HEK293 (cell line): Measurements from ENCODE around the gene ASXL3.

Source experiments
- CTCF ChIA-PET: fragments of 350-600 bp; formaldehyde crosslinking; extraction: SDS; loops from one replicate; lab custom pipeline; 2021; ENCODE audit warnings: antibody characterized with exemption; lab: Yijun Ruan, JAX
- POLR2A ChIA-PET: fragments of 300-600 bp; formaldehyde crosslinking; extraction: SDS; loops from one replicate; lab custom pipeline; 2020; ENCODE audit warnings: antibody characterized with exemption, inconsistent platforms; lab: Yijun Ruan, JAX
- H3K27ac ChIP-seq: fragments of 200-500 bp; sonication (Bioruptor generic); 2 replicates; pipeline ENCODE4 v1.5.1; 2014; ENCODE audit warnings: low read depth, low read length, control low read depth, inconsistent platforms; ENCODE audit errors: extremely low read depth
- H3K36me3 ChIP-seq, 2 experiments: fragments of 200-500 bp in 1 of 2; sonication (Bioruptor generic) in 1 of 2; 1 replicate in 1 of 2; 2 replicates in 1 of 2; pipeline ENCODE4 v1.5.1; 2014 to 2017; ENCODE audit warnings: inconsistent platforms in 2 of 2, low read length in 2 of 2; ENCODE audit not compliant: control insufficient read depth in 2 of 2, insufficient read depth in 1 of 2
- H3K4me1 ChIP-seq: fragments of 200-500 bp; sonication (Bioruptor generic); 2 replicates; pipeline ENCODE4 v1.5.1; 2014; ENCODE audit warnings: mild to moderate bottlenecking, low read length, inconsistent platforms; ENCODE audit not compliant: control insufficient read depth, insufficient read depth
- H3K4me3 ChIP-seq: 2 replicates; pipeline ENCODE4 v1.5.1; 2011; ENCODE audit warnings: low read depth, mild to moderate bottlenecking, control low read depth, low read length, moderate library complexity
- H3K9me3 ChIP-seq: fragments of 200-500 bp; sonication (Bioruptor generic); 2 replicates; pipeline ENCODE4 v1.5.1; 2014; ENCODE audit warnings: low read depth, low read length, inconsistent platforms; ENCODE audit not compliant: control insufficient read depth, insufficient read depth
- FEZF1 ChIP-seq: fragments of 450-650 bp; formaldehyde crosslinking; IDR thresholded peaks from 2 replicates; pipeline ENCODE4 v1.5.1; 2016; ENCODE audit warnings: missing biosample characterization, missing genetic modification characterization
- GLI2 ChIP-seq: fragments of 450-650 bp; formaldehyde crosslinking; IDR thresholded peaks from 2 replicates; pipeline ENCODE4; 2017; ENCODE audit warnings: missing biosample characterization, missing genetic modification characterization, low read depth, borderline replicate concordance
- KLF17 ChIP-seq: fragments of 450-650 bp; formaldehyde crosslinking; IDR thresholded peaks from 2 replicates; pipeline ENCODE4 v1.5.1; 2016; ENCODE audit warnings: missing biosample characterization, missing genetic modification characterization
- KLF9 ChIP-seq: fragments of 450-650 bp; formaldehyde crosslinking; IDR thresholded peaks from 2 replicates; pipeline ENCODE4 v1.5.1; 2016; ENCODE audit warnings: missing biosample characterization, missing genetic modification characterization, low read depth
- SALL2 ChIP-seq: fragments of 450-650 bp; formaldehyde crosslinking; IDR thresholded peaks from 2 replicates; pipeline ENCODE4 v1.5.0; 2017; ENCODE audit warnings: missing biosample characterization, mild to moderate bottlenecking, missing genetic modification characterization, borderline replicate concordance
- SP7 ChIP-seq: fragments of 450-650 bp; formaldehyde crosslinking; IDR thresholded peaks from 2 replicates; pipeline ENCODE4 v1.5.1; 2016; ENCODE audit warnings: missing biosample characterization, missing genetic modification characterization
- ZBTB1 ChIP-seq: fragments of 450-650 bp; formaldehyde crosslinking; IDR thresholded peaks from 2 replicates; pipeline ENCODE4 v1.5.1; 2016; ENCODE audit warnings: missing biosample characterization, missing genetic modification characterization
- ZBTB11 ChIP-seq: fragments of 450-650 bp; formaldehyde crosslinking; conservative IDR thresholded peaks from 2 replicates; pipeline ENCODE4 v1.5.1; 2016; ENCODE audit warnings: low read depth, missing biosample characterization, missing genetic modification characterization
- ZNF10 ChIP-seq: fragments of 450-650 bp; formaldehyde crosslinking; IDR thresholded peaks from 2 replicates; pipeline ENCODE4 v1.5.1; 2017; ENCODE audit warnings: missing biosample characterization, missing genetic modification characterization
- ZNF138 ChIP-seq: fragments of 450-650 bp; formaldehyde crosslinking; IDR thresholded peaks from 2 replicates; pipeline ENCODE4 v1.5.1; 2016; ENCODE audit warnings: missing biosample characterization, missing genetic modification characterization, borderline replicate concordance
- ZNF175 ChIP-seq: fragments of 450-650 bp; formaldehyde crosslinking; IDR thresholded peaks from 2 replicates; pipeline ENCODE4 v1.5.1; 2016; ENCODE audit warnings: missing biosample characterization, missing genetic modification characterization
- ZNF202 ChIP-seq: fragments of 450-650 bp; formaldehyde crosslinking; IDR thresholded peaks from 2 replicates; pipeline ENCODE4 v1.5.1; 2016; ENCODE audit warnings: missing biosample characterization, missing genetic modification characterization, borderline replicate concordance
- ZNF221 ChIP-seq: fragments of 450-650 bp; formaldehyde crosslinking; IDR thresholded peaks from 2 replicates; pipeline ENCODE4 v1.5.1; 2017; ENCODE audit warnings: missing biosample characterization, missing genetic modification characterization, borderline replicate concordance
- ZNF24 ChIP-seq: fragments of 450-650 bp; formaldehyde crosslinking; IDR thresholded peaks from 2 replicates; pipeline ENCODE4 v1.5.1; 2016; ENCODE audit warnings: missing biosample characterization, missing genetic modification characterization
- ZNF311 ChIP-seq: fragments of 450-650 bp; formaldehyde crosslinking; IDR thresholded peaks from 2 replicates; pipeline ENCODE4 v1.5.1; 2017; ENCODE audit warnings: missing biosample characterization, missing genetic modification characterization, borderline replicate concordance
- ZNF549 ChIP-seq: fragments of 450-650 bp; IDR thresholded peaks from 2 replicates; pipeline ENCODE4 v1.5.1; 2018; ENCODE audit warnings: missing biosample characterization, missing genetic modification characterization, mild to moderate bottlenecking, inconsistent platforms, moderate library complexity
- ZNF664 ChIP-seq: fragments of 450-650 bp; formaldehyde crosslinking; IDR thresholded peaks from 2 replicates; pipeline ENCODE4 v1.5.1; 2016; ENCODE audit warnings: missing biosample characterization, missing genetic modification characterization
- TF ChIP-seq, protein P1 (sequence below): fragments of 450-650 bp; formaldehyde crosslinking; IDR thresholded peaks from 2 replicates; pipeline ENCODE4 v1.5.1; 2016; ENCODE audit warnings: missing biosample characterization, missing genetic modification characterization
- TF ChIP-seq, protein P2 (sequence below): fragments of 450-650 bp; formaldehyde crosslinking; IDR thresholded peaks from 2 replicates; pipeline ENCODE4 v1.5.1; 2016; ENCODE audit warnings: missing biosample characterization, missing genetic modification characterization
- TF ChIP-seq, protein P3 (sequence below): fragments of 450-650 bp; formaldehyde crosslinking; IDR thresholded peaks from 2 replicates; pipeline ENCODE4 v1.5.1; 2016; ENCODE audit warnings: missing biosample characterization, missing genetic modification characterization
- TF ChIP-seq, protein P4 (sequence below): fragments of 450-650 bp; formaldehyde crosslinking; IDR thresholded peaks from 2 replicates; pipeline ENCODE4 v1.5.1; 2017; ENCODE audit warnings: missing biosample characterization, missing genetic modification characterization

ASXL3 gene

DNA sequence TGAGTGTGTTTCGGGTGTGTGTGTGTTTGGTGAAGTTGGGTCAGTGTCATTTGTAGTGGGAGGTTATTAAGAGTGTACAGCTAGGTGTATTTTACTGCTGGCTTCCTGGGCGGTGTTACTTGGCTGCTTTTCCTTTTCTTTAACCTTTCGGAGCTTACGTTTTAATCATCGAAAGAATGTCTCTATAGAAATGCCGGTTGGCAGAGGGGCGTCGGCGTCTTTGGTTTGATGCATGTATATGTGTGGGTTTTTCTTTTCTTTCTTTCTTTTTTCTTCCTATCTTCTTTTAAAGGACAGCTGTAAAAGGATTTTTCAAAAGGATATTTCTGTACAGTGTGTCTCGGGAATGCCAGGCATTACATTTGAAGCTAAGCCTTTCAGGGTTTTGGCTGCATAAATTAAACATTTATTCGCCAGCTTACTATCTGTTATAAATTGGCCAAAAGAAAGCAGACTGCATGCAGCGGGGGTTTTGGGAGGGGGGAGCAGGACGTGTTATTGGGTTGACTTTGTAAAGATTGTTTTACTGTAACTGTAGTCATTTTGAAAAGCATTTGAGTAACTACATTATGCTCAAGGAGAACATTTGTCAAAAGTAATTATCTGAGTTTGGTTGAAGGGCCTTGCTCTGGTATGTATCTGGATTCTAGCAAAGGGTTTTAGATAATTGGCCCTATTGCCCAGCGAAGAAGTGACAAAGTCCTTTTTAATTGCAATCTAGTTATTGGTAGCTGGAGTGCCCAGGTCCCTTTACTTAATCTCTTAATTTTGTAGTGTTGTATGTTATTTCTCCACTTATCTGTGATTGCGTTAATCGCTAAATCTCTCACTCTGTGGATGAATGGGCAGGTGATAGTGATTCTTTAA is 1.6 kb downstream of the ASXL3 start (continued):
- TF ChIP-seq, protein P1, sequence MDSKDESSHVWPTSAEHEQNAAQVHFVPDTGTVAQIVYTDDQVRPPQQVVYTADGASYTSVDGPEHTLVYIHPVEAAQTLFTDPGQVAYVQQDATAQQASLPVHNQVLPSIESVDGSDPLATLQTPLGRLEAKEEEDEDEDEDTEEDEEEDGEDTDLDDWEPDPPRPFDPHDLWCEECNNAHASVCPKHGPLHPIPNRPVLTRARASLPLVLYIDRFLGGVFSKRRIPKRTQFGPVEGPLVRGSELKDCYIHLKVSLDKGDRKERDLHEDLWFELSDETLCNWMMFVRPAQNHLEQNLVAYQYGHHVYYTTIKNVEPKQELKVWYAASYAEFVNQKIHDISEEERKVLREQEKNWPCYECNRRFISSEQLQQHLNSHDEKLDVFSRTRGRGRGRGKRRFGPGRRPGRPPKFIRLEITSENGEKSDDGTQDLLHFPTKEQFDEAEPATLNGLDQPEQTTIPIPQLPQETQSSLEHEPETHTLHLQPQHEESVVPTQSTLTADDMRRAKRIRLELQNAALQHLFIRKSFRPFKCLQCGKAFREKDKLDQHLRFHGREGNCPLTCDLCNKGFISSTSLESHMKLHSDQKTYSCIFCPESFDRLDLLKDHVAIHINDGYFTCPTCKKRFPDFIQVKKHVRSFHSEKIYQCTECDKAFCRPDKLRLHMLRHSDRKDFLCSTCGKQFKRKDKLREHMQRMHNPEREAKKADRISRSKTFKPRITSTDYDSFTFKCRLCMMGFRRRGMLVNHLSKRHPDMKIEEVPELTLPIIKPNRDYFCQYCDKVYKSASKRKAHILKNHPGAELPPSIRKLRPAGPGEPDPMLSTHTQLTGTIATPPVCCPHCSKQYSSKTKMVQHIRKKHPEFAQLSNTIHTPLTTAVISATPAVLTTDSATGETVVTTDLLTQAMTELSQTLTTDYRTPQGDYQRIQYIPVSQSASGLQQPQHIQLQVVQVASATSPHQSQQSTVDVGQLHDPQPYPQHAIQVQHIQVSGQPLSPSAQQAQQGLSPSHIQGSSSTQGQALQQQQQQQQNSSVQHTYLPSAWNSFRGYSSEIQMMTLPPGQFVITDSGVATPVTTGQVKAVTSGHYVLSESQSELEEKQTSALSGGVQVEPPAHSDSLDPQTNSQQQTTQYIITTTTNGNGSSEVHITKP (tag by site-specific recombination) = no peak
- TF ChIP-seq ZNF202 (tag by site-specific recombination) (no peak), SP7 (tag by site-specific recombination) (no peak)

DNA sequence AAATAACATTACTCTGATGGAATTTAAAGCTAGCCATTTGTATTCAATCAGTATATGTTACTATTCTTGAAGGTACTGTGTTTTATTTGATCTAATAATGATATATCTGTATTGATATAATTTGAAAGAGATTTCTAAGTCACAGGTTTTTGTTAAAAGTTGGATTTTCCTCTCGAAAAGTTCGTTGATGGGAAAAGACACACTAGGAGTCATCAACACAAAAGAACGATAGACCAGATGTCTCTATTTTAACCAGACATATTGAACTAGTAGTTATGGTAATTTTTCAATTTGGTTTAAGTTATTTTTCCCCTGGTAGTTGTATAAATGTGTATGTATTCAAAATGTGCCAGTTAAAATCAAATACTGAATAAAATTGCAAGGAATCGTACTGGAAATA is 2.5 kb downstream of the ASXL3 start:
- Histone ChIP-seq H3K27ac (no peak overlapping the region), H3K9me3 (no peaks in the 10 kb centered on the region), H3K36me3 (no peaks in the 10 kb centered on the region), H3K4me1 (no peaks in the 10 kb centered on the region; the same call in none of the 2 replicates), H3K4me3 (no peak overlapping the region)
- CTCF ChIA-PET = interaction anchor here (0.5 kb wide), 1 partner anchor 217 kb away, joined by 3 read pairs; no protein-coding TSS in a partner anchor
- TF ChIP-seq ZBTB1 = no peak
- TF ChIP-seq ZNF311 (tag by site-specific recombination) = no peak
- TF ChIP-seq ZNF202 (tag by site-specific recombination) = no peak
- TF ChIP-seq, protein P2, sequence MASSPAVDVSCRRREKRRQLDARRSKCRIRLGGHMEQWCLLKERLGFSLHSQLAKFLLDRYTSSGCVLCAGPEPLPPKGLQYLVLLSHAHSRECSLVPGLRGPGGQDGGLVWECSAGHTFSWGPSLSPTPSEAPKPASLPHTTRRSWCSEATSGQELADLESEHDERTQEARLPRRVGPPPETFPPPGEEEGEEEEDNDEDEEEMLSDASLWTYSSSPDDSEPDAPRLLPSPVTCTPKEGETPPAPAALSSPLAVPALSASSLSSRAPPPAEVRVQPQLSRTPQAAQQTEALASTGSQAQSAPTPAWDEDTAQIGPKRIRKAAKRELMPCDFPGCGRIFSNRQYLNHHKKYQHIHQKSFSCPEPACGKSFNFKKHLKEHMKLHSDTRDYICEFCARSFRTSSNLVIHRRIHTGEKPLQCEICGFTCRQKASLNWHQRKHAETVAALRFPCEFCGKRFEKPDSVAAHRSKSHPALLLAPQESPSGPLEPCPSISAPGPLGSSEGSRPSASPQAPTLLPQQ (tag by site-specific recombination) = no peak
- TF ChIP-seq ZNF549 (tag by site-specific recombination) = no peak
- no peak for TF ChIP-seq KLF9 (tag by site-specific recombination)
- TF ChIP-seq SALL2 = no peak
- no peak for TF ChIP-seq FEZF1 (tag by site-specific recombination)
- TF ChIP-seq ZBTB11 (tag by site-specific recombination) = no peak
- TF ChIP-seq GLI2 = no peak
- TF ChIP-seq ZNF175 = no peak
- TF ChIP-seq KLF17 (tag by site-specific recombination) = no peak
- no peak for TF ChIP-seq ZNF664 (tag by site-specific recombination)
- no peak for TF ChIP-seq ZNF10 (tag by site-specific recombination)
- TF ChIP-seq ZNF138 (tag by site-specific recombination) = no peak
- TF ChIP-seq, protein P3, sequence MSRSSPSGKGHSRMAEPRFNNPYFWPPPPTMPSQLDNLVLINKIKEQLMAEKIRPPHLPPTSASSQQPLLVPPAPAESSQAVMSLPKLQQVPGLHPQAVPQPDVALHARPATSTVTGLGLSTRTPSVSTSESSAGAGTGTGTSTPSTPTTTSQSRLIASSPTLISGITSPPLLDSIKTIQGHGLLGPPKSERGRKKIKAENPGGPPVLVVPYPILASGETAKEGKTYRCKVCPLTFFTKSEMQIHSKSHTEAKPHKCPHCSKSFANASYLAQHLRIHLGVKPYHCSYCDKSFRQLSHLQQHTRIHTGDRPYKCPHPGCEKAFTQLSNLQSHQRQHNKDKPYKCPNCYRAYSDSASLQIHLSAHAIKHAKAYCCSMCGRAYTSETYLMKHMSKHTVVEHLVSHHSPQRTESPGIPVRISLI (tag by site-specific recombination) = no peak
- TF ChIP-seq ZNF24 = no peak
- TF ChIP-seq, protein P4, sequence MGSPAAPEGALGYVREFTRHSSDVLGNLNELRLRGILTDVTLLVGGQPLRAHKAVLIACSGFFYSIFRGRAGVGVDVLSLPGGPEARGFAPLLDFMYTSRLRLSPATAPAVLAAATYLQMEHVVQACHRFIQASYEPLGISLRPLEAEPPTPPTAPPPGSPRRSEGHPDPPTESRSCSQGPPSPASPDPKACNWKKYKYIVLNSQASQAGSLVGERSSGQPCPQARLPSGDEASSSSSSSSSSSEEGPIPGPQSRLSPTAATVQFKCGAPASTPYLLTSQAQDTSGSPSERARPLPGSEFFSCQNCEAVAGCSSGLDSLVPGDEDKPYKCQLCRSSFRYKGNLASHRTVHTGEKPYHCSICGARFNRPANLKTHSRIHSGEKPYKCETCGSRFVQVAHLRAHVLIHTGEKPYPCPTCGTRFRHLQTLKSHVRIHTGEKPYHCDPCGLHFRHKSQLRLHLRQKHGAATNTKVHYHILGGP (tag by site-specific recombination) = no peak
- no peak for TF ChIP-seq ZNF221 (tag by site-specific recombination)
- POLR2A ChIA-PET = interaction anchor here (0.5 kb wide), 1 partner anchor 1561 kb away, joined by 3 read pairs; no protein-coding TSS in a partner anchor
